ENCODE data around the gene OTOG. TPM values are rescaled to one million over a fixed set of nuclear protein-coding genes. Genes with fewer than 3 reads are reported as not detected.

OTOG gene
- total RNA-seq, 1 experiment from 2014 or later: not detected

DNA sequence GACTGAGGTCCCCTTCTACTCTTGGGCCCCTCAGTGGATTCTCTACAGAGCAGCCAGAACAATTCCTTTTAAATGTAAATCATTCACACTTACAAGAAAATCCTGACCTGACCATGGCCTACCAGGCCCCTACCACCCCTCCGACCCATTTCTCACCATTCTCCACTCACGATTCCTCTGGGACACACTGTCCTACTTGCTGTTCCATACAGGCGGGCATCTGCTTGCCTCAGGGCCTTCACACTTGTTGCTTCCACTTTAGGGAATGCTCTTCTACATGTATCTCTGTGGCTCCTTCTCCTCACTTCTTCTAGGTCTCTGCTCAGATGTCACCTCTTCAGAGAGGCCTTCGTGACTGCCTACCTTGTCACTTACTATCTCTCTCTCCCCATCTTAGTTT, 6.3 kb upstream of the OTOG start:
- no peaks in the 10 kb centered on the region for H3K36me3 ChIP-seq (ENCODE audit: low read depth, low read length)
- DNase-seq: no peak
- CTCF ChIA-PET: interaction anchor here (0.6 kb wide), 1 partner anchor 42 kb away, joined by 3 read pairs; no protein-coding TSS in a partner anchor
- H3K9me2 ChIP-seq (replicated peaks; ENCODE audit: low read length): no peaks in the 10 kb centered on the region
- H3K4me2 ChIP-seq (ENCODE audit: low read length): no peak overlapping the region
- H2AFZ ChIP-seq (ENCODE audit: low read length): no peak overlapping the region
- H3K27me3 ChIP-seq (ENCODE audit: low read length): peaks cover 24% of the 10 kb centered on the region
- H3K9ac ChIP-seq (ENCODE audit: low read length): no peak overlapping the region
- TF ChIP-seq EZH2phosphoT487 (IDR thresholded peaks at IDR 0.05; ENCODE audit: borderline replicate concordance, low read length) (no peak), EZH2 (IDR thresholded peaks at IDR 0.05; ENCODE audit: low read length, unreplicated experiment) (no peak)
- TF ChIP-seq, protein P1, sequence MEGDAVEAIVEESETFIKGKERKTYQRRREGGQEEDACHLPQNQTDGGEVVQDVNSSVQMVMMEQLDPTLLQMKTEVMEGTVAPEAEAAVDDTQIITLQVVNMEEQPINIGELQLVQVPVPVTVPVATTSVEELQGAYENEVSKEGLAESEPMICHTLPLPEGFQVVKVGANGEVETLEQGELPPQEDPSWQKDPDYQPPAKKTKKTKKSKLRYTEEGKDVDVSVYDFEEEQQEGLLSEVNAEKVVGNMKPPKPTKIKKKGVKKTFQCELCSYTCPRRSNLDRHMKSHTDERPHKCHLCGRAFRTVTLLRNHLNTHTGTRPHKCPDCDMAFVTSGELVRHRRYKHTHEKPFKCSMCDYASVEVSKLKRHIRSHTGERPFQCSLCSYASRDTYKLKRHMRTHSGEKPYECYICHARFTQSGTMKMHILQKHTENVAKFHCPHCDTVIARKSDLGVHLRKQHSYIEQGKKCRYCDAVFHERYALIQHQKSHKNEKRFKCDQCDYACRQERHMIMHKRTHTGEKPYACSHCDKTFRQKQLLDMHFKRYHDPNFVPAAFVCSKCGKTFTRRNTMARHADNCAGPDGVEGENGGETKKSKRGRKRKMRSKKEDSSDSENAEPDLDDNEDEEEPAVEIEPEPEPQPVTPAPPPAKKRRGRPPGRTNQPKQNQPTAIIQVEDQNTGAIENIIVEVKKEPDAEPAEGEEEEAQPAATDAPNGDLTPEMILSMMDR (conservative IDR thresholded peaks at IDR 0.05; ENCODE audit: low read depth, low read length): no peak
- ATAC-seq: no peak
- intact Hi-C loops (cut with micrococcal nuclease): no loop called here
- no peaks in the 10 kb centered on the region for H4K20me1 ChIP-seq (ENCODE audit: low read length)
- POLR2A ChIA-PET (ENCODE audit: unreplicated experiment): no interaction called here
- no peak overlapping the region for H3K4me3 ChIP-seq (ENCODE audit: low read length)
- no peaks in the 10 kb centered on the region for H3K9me3 ChIP-seq (ENCODE audit: low read length)
- H3K4me1 ChIP-seq (ENCODE audit: insufficient read depth, low read length): no peaks in the 10 kb centered on the region
- no peak overlapping the region for H3K27ac ChIP-seq (ENCODE audit: low read length)
- H3K79me2 ChIP-seq (ENCODE audit: low read length): no peaks in the 10 kb centered on the region
- no peaks in the 10 kb centered on the region for H3F3A ChIP-seq (ENCODE audit: low read length, unreplicated experiment)
- BruUV-seq (replicated peaks): no TSS peak

DNA sequence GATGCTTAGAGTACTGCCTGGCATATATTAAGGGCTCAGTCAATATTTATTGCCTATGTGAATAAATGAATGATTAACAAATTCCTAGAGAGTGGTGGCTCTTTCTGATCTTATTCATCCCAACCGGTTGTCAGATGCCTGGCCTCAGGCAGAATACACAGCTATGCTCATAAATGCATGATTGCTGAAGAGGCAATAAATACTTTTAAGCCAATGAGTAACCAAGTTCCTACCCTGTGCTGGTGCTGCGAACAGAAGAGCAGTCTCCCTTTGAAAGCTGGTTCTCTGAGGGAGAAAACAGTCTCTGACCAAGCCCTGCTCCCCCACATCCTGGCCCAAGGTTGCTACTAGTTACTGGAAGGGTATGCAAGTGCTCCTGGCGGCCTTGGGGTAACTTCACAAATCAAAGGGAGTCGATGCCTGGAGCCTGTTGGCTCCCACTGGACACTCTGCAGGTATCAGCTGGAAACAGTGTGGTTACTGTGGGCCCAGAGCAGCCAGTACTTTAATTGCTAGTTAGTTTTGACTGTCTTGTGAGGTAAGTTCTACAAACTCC, 5.7 kb upstream of the OTOG start:
- H3K9ac ChIP-seq (ENCODE audit: low read length): no peak overlapping the region
- no peaks in the 10 kb centered on the region for H3F3A ChIP-seq (ENCODE audit: low read length, unreplicated experiment)
- H3K9me2 ChIP-seq (replicated peaks; ENCODE audit: low read length): no peaks in the 10 kb centered on the region
- peak; percentile 27 for DNase-seq
- ChIA-PET CTCF (interaction anchor here (0.6 kb wide), 1 partner anchor 43 kb away, joined by 3 read pairs; no protein-coding TSS in a partner anchor), POLR2A (ENCODE audit: unreplicated experiment) (no interaction called here)
- H3K27ac ChIP-seq (ENCODE audit: low read length): no peak overlapping the region
- H3K9me3 ChIP-seq (ENCODE audit: low read length): no peaks in the 10 kb centered on the region
- no peak overlapping the region for H2AFZ ChIP-seq (ENCODE audit: low read length)
- TF ChIP-seq, protein P1 (conservative IDR thresholded peaks at IDR 0.05; ENCODE audit: low read depth, low read length): no peak
- TF ChIP-seq EZH2 (IDR thresholded peaks at IDR 0.05; ENCODE audit: low read length, unreplicated experiment) (no peak), EZH2phosphoT487 (IDR thresholded peaks at IDR 0.05; ENCODE audit: borderline replicate concordance, low read length) (no peak)
- H3K4me1 ChIP-seq (ENCODE audit: insufficient read depth, low read length): no peaks in the 10 kb centered on the region
- intact Hi-C loops (cut with micrococcal nuclease): no loop called here
- no peaks in the 10 kb centered on the region for H3K36me3 ChIP-seq (ENCODE audit: low read depth, low read length)
- no peak overlapping the region for H3K4me3 ChIP-seq (ENCODE audit: low read length)
- ATAC-seq: peak; percentile 50; the same call in 1 of the 2 replicates
- H3K4me2 ChIP-seq (ENCODE audit: low read length): no peak overlapping the region
- H3K79me2 ChIP-seq (ENCODE audit: low read length): no peaks in the 10 kb centered on the region
- H4K20me1 ChIP-seq (ENCODE audit: low read length): no peaks in the 10 kb centered on the region
- peaks cover 18% of the 10 kb centered on the region for H3K27me3 ChIP-seq (ENCODE audit: low read length)
- no TSS peak for BruUV-seq (replicated peaks)

DNA sequence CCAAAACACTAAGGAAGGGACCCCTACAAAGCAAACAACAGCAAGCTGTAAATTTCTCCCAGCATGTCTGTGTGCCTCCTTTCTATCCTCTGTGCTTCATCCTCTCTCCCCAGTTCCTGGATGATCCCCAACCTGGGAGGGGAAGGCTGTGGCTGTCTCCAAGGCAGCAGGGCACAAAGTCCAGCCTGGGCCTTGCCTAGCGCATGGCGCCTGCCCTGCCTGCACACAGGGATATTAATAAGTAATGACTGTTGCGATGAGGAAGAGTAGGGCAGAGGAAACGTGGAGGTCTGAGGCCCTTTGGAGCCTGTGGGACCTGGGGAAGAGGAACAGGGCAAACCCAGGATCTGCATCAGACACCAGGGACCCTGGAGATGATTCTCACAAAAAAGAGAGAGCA, 4.8 kb upstream of the OTOG start:
- no peak for ATAC-seq
- no peaks in the 10 kb centered on the region for H3F3A ChIP-seq (ENCODE audit: low read length, unreplicated experiment)
- ChIA-PET CTCF (no interaction called here), POLR2A (ENCODE audit: unreplicated experiment) (no interaction called here)
- no peaks in the 10 kb centered on the region for H3K9me2 ChIP-seq (replicated peaks; ENCODE audit: low read length)
- H3K4me1 ChIP-seq (ENCODE audit: insufficient read depth, low read length): no peaks in the 10 kb centered on the region
- no peaks in the 10 kb centered on the region for H4K20me1 ChIP-seq (ENCODE audit: low read length)
- H3K36me3 ChIP-seq (ENCODE audit: low read depth, low read length): no peaks in the 10 kb centered on the region
- DNase-seq: no peak
- no TSS peak for BruUV-seq (replicated peaks)
- peaks cover 11% of the 10 kb centered on the region for H3K27me3 ChIP-seq (ENCODE audit: low read length)
- H3K9ac ChIP-seq (ENCODE audit: low read length): no peak overlapping the region
- no peaks in the 10 kb centered on the region for H3K79me2 ChIP-seq (ENCODE audit: low read length)
- no peak overlapping the region for H2AFZ ChIP-seq (ENCODE audit: low read length)
- no peaks in the 10 kb centered on the region for H3K9me3 ChIP-seq (ENCODE audit: low read length)
- H3K4me3 ChIP-seq (ENCODE audit: low read length): no peak overlapping the region
- intact Hi-C loops (cut with micrococcal nuclease): no loop called here
- no peak overlapping the region for H3K27ac ChIP-seq (ENCODE audit: low read length)
- TF ChIP-seq EZH2phosphoT487 (IDR thresholded peaks at IDR 0.05; ENCODE audit: borderline replicate concordance, low read length) (no peak), EZH2 (IDR thresholded peaks at IDR 0.05; ENCODE audit: low read length, unreplicated experiment) (no peak)
- TF ChIP-seq, protein P1 (conservative IDR thresholded peaks at IDR 0.05; ENCODE audit: low read depth, low read length): no peak
- no peak overlapping the region for H3K4me2 ChIP-seq (ENCODE audit: low read length)
